NCI-H1436 (cell line): ENCODE measurements around the gene UNC5B.
"Not testable (repeated sequence)": the region's sequence is repeated elsewhere in the genome, so short reads cannot be mapped to it uniquely, and the experiment has no call there.

ENCODE experiments used
- DNase-seq: peaks from one replicate; lab custom pipeline; 2025; lab: John Stamatoyannopoulos, UW

UNC5B gene

DNA sequence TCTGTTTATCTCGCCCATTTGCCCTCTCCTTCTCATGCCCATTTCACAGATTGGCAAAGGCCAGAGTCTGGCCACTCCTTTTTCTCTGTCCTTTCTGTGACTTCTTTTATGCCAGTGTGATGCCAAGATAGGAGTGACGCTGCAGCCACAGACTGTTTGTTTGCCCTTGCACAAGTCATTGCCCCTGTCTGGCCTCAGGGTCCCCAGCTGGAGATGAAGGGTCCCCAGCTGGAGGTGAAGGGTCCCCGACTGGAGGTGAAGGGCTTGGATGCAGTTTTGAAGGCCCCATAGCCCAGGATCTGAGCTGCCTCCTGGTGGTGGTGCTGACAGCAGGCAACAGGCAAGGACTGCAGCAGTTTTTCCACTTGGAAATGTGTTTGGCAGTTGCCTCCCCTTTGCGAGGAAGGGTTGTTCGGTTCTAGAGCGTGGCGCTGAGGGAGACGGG, 55.9 kb downstream of the UNC5B start:
- no peak for DNase-seq

DNA sequence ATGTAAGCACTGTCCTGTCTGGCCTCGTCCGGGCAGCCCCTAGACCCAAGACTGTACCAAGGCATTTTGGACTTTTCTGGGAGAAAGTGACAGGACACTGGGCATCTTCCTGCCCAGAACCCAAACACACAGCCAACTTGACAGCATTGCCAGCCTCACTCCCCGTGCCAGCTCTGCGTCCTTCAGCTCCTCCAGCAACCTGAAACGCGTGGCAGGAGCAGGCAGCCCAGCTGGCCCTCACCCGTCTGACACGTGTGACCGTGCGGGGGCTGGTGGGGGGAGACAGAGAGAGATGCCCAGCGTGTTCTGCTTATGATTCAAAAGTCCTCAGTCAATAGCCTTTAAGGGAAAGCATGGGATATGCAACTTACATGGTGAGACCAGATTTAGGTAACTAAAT, 56.4 kb downstream of the UNC5B start:
- no peak for DNase-seq

DNA sequence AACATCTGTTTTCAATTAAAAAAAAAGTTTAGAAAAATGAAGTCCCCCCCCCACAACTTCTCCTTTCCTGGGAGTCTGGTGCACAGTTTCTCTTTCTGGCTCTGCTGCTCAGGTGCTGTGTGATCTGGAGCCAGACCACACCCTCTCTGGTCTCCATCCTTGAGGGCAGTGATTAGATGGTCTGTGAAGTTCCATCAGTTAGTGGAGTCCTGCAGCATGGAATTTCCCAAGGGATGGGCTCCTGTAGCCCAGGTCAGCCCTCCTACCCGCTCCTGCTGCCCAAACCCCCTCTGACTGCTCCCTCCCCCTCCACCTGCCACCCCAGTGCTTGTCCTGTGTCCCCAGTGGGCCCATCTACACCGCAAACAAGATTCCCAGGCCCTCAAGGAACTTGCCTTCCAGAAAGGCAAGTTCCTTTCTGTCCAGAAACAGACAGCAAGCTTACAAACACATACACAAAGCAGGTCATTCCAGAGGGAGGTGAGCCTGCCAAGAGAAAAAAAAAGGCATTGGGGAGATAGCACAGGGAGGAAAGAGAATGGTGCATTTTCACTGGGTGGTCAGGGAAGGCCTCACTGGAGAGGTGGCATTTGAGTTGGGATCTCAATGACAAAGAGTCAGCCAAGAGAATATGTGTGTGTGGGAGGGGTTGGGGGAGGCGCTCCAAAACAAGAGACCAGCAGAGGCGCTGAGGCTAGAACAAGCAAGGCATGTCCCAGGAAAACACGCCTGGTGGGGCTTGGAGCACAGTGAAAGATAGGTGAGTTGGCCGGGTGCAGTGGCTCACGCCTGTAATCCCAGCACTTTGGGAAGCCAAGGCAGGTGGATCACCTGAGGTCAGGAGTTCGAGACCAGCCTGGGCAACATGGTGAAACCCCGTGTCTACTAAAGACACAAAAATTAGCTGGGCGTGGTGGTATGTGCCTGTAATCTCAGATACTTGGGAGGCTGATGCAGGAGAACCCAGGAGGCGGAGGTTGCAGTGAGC, 57.2 kb downstream of the UNC5B start:
- DNase-seq, result no peak

DNA sequence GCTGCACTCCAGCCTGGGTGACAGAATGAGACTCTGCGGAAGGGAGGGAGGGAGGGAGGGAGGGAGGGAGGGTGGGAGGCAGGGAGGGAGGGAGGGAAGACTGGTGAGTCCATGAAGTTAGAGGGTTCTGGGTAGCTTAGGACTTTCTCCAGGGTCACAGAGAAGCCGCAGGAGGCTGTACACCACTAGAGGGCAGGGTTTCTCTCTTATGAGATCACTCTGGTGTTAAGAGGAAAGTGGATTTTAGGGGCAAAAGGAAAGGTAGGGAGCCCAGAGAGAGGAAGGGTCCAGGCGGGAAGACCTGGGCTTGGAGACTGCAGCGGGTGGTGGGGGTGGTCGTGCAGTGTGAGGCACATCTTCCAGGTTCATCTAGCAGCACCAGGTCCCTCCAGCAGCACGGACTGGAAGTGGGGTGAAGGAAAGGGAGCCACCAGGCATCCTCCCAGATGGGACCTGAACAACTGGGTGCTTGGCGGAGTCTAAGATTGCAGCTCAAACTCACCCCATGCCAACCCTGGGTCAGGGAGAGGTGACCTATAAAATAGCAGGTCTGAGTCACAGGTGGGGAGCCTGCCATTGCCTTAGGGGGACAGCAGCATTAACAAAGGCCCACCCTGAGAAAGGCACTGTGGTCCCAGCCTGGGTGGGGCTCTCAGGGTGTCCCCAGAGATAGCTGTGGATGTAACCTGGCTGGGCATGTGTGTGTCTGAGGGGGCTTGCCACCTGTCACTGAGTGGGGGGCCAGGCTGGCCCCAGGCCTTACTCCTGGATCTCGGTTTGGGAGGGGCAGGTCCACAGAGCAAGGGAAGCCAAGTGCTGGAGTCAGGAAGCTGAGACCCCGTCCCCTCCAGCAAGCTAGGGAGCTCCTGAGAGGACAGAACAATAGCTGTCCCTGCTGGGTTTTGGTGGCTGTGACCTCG, 58.2 kb downstream of the UNC5B start:
- DNase-seq, result peak; percentile 72

DNA sequence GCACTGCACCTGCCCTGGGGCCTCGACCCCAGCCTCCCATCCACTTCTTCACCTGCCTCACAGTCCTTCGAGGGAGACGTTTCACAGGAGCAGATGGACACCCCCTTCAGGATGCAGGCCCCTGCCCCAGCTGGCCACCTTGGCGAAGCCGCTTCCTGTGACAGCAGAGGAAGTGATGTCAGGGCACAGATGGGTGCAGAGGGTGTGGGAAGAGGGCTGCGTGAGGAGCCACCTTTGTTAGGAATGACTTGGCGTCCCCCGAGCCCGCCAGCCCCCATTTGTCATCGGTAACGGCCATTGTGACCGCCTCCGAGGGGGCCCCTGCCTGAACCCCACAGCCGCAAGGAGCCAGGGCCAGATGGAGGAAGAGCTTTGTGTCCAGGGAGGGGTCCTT, 59.3 kb downstream of the UNC5B start:
- no peak for DNase-seq

DNA sequence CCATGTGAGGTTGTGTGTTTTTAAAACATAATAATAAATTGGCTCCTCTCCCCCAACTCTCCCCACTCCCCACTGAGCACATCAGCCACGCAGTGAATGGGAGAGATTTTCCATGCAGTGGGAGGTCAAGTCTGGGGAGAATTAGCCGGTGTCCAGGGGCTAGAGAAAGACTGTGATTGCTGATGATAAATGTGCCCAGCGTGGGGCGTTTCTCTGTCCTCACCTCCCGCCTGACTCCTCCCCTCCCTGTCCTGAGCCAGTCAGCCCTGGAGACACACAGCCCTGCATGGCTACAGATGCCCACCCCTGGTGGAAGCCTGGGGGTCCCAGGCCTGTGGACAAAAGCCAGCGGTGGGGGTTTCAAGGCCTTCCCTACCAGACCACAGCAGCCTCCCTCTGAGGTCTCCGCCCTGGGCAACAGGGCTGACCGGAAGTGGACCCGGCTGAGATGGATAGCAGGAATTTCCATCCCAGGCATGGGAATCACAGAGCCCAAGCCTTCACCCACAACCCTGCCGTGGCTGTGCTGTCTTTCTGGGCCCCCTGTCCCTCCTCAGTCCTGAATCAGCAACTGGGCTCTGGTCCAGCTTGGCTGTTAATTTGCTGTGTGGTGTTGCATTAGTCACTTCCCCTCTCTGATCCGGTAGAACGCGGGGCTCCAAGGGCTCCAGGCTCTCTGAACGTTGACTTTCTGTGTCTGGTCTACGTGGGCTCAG, 59.8 kb downstream of the UNC5B start:
- DNase-seq, result no peak

DNA sequence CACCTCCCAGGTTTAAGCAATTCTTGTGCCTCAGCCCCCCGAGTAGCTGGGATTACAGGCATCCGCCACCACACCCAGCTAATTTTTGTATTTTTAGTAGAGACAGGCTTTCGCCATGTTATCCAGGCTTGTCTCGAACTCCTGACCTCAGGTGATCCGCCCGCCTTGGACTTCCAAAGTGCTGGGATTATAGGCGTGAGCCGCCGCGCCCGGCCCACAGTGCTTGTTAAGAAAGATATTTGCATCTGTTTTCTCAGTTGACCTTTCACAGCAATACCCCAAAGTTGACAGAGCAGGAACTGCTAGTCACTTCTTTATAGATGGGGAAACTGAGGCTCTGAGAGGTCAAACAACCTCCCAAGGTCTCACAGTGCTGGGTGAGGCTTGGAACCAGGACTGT, 60.6 kb downstream of the UNC5B start:
- DNase-seq, result not testable (repeated sequence)

DNA sequence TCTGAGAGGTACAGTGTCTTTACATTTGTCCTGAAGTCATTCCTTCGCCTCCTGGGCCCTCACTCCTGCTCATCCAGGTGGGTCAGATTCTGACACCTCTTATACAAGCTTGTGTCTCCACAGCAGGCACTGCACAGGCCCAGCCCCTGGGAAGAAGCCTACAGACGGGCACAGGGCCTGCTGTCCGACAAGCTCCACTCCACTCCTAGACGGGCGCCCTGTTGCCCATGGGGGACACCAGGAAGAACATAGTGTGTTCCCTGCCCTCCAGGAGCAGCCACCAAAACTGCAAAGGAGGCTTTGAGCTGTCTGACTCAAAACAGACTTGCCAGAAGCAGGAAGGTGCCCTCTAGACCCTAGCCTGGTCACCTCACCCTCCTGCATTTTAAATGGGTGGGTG, 61.1 kb downstream of the UNC5B start:
- DNase-seq, result no peak

DNA sequence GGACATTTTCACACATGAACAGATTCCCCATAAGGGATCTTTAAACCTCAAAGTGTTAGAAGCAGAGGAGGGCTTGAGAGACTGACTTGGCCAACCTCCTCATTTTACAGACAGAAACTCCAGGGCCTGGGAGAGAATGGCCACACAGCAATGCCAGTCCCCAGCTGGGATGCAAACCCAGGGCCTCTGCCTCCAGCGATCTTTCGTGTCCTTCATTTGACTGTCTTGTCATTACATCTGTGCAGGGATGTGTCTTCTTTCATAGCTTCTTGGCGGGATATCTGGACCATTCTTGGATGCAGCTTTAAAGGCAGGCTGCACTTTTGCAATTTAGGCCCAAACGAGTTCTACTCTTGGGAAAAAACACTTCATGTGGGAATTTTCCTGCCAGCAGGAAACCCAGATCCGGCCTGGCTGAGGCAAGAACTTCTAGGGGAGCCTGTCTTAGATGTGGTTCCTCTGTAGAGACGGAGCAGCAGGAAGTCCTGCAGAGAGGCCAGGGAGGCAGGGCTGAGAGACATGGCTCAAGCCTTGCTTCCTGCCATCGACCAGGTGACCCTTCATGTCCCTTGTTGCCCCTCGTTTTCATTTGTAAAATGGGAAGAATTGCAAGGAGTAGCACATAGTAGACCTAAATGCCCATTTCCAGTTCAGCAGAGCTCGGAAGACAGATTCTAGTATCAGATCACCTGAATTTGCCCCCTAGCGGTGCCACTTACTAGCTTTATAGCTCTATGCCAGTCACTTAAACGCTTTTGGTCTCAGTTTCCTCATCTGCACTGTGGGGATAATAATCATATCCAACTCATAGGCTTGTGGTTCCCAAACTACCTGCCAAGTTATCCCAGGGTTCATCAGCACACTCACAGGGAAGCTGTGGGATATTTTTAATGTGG, 62.8 kb downstream of the UNC5B start:
- no peak for DNase-seq

DNA sequence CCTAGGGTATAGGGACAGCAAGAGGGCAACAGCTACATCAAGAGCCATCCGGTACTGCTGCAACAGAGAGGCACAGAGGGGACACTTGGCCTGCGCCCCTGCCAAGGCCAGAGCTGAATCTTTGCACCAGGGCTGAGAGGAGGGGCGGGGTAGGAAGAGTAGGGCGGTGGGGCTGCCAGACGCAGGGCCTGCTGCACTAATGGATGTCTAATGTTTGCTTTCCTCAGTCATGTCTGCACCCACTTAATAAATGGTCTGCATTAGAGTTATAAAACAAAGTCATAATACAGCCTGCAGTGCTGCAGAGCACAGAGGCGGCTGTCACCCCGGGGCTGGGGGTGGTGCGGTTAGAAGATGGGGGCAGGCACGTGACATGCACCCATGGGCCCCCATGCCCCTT, 64.5 kb downstream of the UNC5B start:
- DNase-seq, result no peak

DNA sequence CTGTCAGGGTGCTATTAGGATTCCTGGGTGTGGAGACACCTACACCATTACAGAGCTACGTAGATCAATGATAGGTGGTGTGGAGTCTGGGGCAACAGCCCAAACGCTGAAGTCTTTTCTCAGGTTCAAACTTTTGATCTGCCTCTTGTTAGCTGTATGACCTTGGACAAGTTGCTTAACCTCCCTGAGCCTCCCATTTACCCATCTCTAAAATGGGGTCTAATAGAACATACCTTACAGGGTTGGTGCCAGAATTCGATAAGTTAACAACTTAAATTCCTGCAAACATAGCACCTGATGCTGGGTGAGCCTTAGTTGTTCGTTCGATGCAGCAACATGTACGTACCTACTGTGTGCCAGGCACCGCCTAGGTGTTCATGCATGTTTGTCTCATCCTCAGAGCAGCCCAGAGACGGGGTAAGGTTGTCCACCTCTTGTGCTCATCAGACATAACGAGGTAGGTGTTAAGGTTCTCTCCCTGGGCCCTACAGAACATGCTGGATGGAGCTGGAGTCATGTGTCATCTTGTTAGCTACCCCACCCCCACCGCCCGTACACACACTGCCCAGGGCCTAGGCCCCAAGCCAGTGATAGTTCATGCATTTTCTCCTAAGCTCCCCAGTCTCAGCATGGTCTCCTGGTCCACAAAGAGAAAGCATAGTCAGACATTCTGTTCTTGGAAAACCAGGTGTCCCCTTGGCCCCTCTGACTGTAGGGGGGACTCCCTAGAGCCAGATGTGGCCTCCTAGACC, 65.7 kb downstream of the UNC5B start:
- no peak for DNase-seq

DNA sequence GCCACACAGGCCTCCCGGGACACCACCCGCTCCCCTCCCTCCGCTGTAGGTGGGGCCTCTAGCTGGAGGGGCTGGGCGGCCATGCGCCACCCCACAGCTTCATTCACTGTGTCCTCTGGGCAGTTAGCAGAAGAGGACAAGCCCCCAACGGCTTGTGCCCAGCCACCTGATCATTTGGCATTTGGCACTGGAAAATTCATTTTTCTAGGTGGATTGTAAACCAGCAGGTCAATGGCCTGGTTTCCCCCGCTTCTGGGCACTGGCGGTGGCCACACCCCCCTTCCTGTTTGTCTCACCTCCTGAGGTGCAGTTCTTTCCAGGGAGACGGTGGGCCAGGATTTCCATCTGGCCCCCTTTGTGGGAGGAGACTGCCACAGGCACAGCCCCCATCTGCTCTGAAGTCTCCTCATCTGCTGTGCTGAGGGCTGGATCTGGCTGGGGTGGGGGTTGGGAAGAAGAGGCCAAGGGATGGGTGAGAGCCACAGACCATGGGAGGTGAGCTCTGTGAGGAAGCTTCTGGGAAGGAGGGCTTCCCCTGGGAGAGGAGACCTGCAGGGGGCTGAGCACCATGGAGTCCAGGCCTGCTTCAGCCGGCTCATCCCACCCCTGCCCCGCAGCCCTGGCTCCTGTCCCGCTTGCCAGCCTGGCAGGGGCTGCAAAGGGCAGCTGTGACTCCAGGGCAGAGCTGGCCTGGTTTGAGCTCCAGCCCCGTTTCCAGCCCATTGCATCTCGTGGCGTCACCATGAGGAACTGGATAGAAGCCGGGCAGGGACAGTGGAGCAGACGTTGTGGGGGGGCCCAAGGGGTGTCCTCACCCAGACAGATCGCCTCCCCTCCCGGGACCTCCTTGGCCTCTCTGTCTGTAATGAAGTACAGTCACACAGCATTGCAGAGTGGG, 66.6 kb downstream of the UNC5B start:
- no peak for DNase-seq

DNA sequence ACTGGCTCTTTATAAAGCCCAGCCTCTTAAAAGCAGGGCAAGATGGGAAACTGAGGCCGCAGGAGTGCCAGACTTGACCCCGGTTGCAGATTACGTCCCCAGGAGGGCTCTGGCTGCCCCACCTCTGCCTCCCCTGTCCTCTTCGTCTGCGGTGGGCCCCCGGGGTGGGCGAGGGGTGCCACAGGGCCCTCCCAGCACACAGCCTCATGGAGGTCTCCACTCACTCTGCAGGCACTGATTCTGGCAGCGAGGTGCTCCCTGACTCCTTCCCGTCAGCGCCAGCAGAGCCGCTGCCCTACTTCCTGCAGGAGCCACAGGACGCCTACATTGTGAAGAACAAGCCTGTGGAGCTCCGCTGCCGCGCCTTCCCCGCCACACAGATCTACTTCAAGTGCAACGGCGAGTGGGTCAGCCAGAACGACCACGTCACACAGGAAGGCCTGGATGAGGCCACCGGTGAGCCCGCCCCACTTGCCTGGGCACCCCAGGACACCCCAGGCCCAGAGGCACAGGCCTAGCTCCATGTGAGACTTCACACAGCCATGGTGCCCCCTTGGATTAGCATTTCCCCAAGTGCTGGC, 67.3 kb downstream of the UNC5B start:
- DNase-seq, result no peak

DNA sequence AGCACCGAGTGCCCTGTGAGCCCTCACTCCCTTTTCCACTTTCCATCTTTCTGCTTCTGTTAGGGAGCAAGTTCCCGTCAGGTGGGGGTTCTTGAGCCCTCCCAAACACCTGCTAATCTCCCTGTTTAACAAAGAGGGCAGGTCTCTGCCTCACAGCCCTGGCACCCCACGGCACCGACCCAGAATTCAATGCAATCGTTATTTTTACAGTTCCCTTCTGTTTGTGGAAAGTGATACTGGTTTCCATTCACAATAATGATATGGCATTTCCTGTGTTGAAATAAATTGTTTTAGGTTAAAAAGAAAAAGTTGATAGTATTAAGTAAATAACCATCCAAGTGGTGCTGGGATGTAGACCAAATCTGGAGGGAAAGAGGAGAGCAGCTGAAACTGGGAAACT, 67.8 kb downstream of the UNC5B start:
- no peak for DNase-seq

DNA sequence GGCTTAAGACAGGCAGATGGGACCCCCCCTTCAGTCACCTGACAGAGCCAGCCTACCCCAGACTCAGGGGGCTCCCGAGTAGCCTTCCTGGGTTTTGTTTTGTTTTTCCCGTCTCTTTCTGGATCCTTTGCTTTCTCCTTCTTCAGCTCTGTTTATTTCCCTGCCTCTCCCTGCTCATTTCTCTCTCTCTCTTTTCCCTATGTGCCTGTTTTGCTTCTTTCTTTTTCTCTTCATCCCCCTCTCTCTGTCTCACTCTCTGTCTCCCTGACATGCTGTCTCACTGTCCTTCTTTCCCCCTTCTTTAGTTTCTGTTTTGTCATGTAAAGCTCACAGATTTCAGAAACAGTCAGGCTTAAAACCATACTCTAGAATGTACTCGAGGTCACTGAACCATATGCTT, 68.5 kb downstream of the UNC5B start:
- no peak for DNase-seq

DNA sequence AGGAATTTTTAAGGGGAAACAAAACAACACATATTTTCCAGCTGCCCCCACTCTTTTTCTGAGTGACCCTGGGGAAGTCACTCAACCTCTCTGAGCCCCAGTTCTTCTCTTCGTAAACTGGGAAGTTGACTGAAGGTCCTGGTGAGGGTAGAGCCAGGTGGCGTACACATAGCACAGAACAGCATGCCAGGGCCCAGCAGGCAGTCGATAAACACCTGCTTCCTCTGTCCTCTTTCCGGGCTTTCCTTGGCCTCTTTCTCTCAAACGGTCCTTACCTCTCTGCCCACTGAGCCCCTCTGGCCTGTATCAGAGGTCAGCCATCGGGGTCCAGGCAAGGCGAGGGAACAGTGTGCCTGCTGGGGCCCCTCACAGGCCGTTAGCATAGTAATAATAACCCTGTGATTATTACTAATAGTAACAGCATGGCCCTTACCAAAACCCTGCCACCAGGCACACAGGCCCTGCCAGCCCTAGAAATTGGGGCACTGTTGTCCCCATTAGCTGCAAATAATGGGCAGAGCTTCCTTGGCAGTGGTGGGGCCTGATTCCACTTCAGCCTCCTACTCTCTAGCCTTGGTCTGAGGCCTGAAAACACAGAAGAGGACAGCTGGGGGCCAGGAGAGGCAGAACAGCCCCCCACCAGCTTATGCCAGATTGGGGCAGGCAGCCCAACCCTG, 69.4 kb downstream of the UNC5B start:
- no peak for DNase-seq

DNA sequence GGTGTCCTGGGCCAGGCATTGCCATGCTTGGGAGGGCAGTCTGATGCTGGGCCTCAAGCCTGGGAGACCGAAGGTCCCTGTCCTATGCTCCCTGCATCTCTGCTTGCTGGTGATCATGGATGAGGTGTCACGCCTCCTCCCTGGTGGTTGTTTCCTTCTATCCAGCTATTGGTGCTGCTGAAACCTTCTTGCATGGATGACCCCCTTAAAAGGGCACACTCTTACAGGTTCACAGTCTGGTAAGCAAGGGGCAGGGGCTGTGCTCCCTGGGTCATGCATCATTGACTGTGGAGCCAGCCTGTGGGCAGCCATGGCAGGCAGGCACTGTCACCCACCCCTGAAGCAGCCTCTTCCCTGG, 69.9 kb downstream of the UNC5B start:
- no peak for DNase-seq

DNA sequence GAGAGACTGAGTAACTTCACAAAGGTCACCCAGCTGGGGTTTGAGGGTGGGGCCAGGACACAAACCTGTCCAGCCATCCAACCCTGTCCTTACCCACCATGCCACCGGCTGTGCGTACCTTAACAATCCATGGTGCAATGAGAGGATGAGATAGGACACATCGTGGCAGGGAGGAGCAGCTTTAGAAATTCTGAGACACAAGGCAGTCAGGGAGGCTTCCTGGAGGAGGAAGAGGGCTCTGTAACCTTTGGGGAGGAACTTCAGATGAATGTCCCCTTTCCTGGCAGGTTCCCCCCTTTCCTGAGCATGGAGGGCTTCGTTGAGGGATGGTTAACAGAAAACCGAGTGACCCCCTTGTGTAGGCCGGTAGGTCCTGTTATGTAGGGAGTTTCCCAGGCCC, 71.0 kb downstream of the UNC5B start:
- no peak for DNase-seq
